HG02938 (cell line): ENCODE results near the gene PHYH.
"Not testable (repeated sequence)": the region's sequence is repeated elsewhere in the genome, so short reads cannot be mapped to it uniquely, and the experiment has no call there.

Experiments used
- ATAC-seq: cut with Tn5 transposase; IDR thresholded peaks from one replicate; pipeline ENCODE4 v1.9.1; 2021; ENCODE audit warnings: mild to moderate bottlenecking, moderate library complexity; ENCODE audit not compliant: unreplicated experiment

The PHYH gene

GRCh38 chr10:13276146-13276545, 23.7 kb downstream of the PHYH start:
- not testable (repeated sequence) for ATAC-seq

GRCh38 chr10:13272164-13272571, 27.7 kb downstream of the PHYH start:
- ATAC-seq, result no peak

GRCh38 chr10:13271552-13272163, 28.2 kb downstream of the PHYH start:
- ATAC-seq, result no peak

GRCh38 chr10:13270877-13271551, 28.9 kb downstream of the PHYH start:
- no peak for ATAC-seq

- no peak for ATAC-seq
Measured at GRCh38 chr10:13268841-13269240, 31.0 kb downstream of the PHYH start.

GRCh38 chr10:13268310-13268709, 31.6 kb downstream of the PHYH start:
- ATAC-seq, result no peak

GRCh38 chr10:13263591-13263990, 36.3 kb downstream of the PHYH start:
- no peak for ATAC-seq

GRCh38 chr10:13262433-13262832, 37.4 kb downstream of the PHYH start:
- ATAC-seq, result no peak

- no peak for ATAC-seq
Measured at GRCh38 chr10:13257621-13258140, 42.2 kb downstream of the PHYH start.

GRCh38 chr10:13256627-13257026, 43.2 kb downstream of the PHYH start:
- ATAC-seq, result no peak

GRCh38 chr10:13253726-13254125, 46.1 kb downstream of the PHYH start:
- ATAC-seq, result no peak

- no peak for ATAC-seq
Measured at GRCh38 chr10:13247784-13248183, 52.1 kb downstream of the PHYH start.

GRCh38 chr10:13247246-13247645, 52.6 kb downstream of the PHYH start:
- ATAC-seq, result no peak

GRCh38 chr10:13242260-13242659, 57.6 kb downstream of the PHYH start:
- ATAC-seq, result not testable (repeated sequence)

GRCh38 chr10:13241613-13242012, 58.3 kb downstream of the PHYH start:
- no peak for ATAC-seq

GRCh38 chr10:13239923-13240322, 59.9 kb downstream of the PHYH start:
- no peak for ATAC-seq

- ATAC-seq, result no peak
Measured at GRCh38 chr10:13238271-13239077, 61.4 kb downstream of the PHYH start.

- ATAC-seq, result no peak
Measured at GRCh38 chr10:13236638-13237037, 63.2 kb downstream of the PHYH start.

- ATAC-seq, result not testable (repeated sequence)
Measured at GRCh38 chr10:13234736-13235135, 65.1 kb downstream of the PHYH start.

GRCh38 chr10:13234172-13234571, 65.7 kb downstream of the PHYH start, which contains the start of gene UCMA:
Gene UCMA (minus strand): TSS chr10:13234374. CDS start chr10:13234258, 116 bp downstream.
- no peak for ATAC-seq

- no peak for ATAC-seq
Measured at GRCh38 chr10:13233358-13233757, 66.5 kb downstream of the PHYH start.

GRCh38 chr10:13231808-13232207, 68.1 kb downstream of the PHYH start:
- no peak for ATAC-seq
